HepG2 (cell line): ENCODE measurements around the gene LRP10. TPM values are rescaled to one million over a fixed set of nuclear protein-coding genes. Genes with fewer than 3 reads are reported as not detected.

Source experiments
- AGO1 ChIP-seq: fragments of 200-400 bp; formaldehyde crosslinking; IDR thresholded peaks from 2 replicates; pipeline ENCODE4 v1.6.1; 2017; ENCODE audit warnings: mild to moderate bottlenecking, low read depth, low read length, moderate library complexity; ENCODE audit not compliant: poor library complexity, severe bottlenecking
- CC2D1A ChIP-seq: sonication (generic); formaldehyde crosslinking; IDR thresholded peaks from 2 replicates; pipeline ENCODE4 v1.8.1; 2023; ENCODE audit warnings: mild to moderate bottlenecking, missing genetic modification reagents
- HES4 ChIP-seq: sonication (generic); formaldehyde crosslinking; IDR thresholded peaks from 2 replicates; pipeline ENCODE4 v1.9.0; 2021; ENCODE audit warnings: mild to moderate bottlenecking, missing genetic modification reagents, borderline replicate concordance
- HNRNPH1 ChIP-seq: fragments of 200-400 bp; formaldehyde crosslinking; optimal IDR thresholded peaks from 2 replicates; pipeline ENCODE3; 2017; ENCODE audit warnings: mild to moderate bottlenecking, low read depth, low read length
- KMT2A ChIP-seq: sonication (generic); formaldehyde crosslinking; IDR thresholded peaks from 2 replicates; pipeline ENCODE4 v1.4.0; 2020; ENCODE audit warnings: missing genetic modification reagents
- MYNN ChIP-seq: sonication (generic); formaldehyde crosslinking; IDR thresholded peaks from 2 replicates; pipeline ENCODE4 v1.4.0; 2020; ENCODE audit warnings: mild to moderate bottlenecking, low read depth, missing genetic modification reagents
- RFXANK ChIP-seq: IDR thresholded peaks from 2 replicates; pipeline ENCODE4 v1.6.1; 2016
- SCMH1 ChIP-seq: sonication (generic); formaldehyde crosslinking; IDR thresholded peaks from 2 replicates; pipeline ENCODE4 v1.9.0; 2021; ENCODE audit warnings: missing genetic modification reagents, mild to moderate bottlenecking, borderline replicate concordance
- XBP1 ChIP-seq: sonication (generic); formaldehyde crosslinking; IDR thresholded peaks from 2 replicates; pipeline ENCODE4 v1.5.0; 2020; ENCODE audit warnings: missing genetic modification reagents
- ZNF713 ChIP-seq: sonication (generic); formaldehyde crosslinking; IDR thresholded peaks from 2 replicates; pipeline ENCODE4 v1.4.0; 2020; ENCODE audit warnings: mild to moderate bottlenecking, missing genetic modification reagents
- polyA plus RNA-seq, 8 experiments: library from polyadenylated mRNA; depleted of rRNA in 3 of 8; stranded (reverse) in 7 of 8; unstranded in 1 of 8; fragments of >200 nt; fragmentation: Illumina TruSeq in 4 of 8; extraction: Trizol in 4 of 8; gene quantifications; 2 replicates each; pipeline versions ENCODE4 v1.2.1 to v1.2.3, GENCODE V29; 2011 to 2016; ENCODE audit warnings: low read depth in 4 of 8, missing spikeins in 1 of 8, mixed read lengths in 1 of 8; ENCODE audit not compliant: insufficient read depth in 1 of 8
- total RNA-seq, 5 experiments: library from RNA; depleted of rRNA; stranded (reverse); fragments of >200 nt; fragmentation: Illumina TruSeq; extraction: Trizol; gene quantifications; 2 replicates each; pipeline ENCODE4 v1.2.3, GENCODE V29; 2016; ENCODE audit warnings: low read depth in 1 of 5
- TF ChIP-seq, protein P1 (sequence below): sonication (generic); formaldehyde crosslinking; IDR thresholded peaks from 2 replicates; pipeline ENCODE4 v1.4.0; 2020; ENCODE audit warnings: mild to moderate bottlenecking, low read depth, missing genetic modification reagents
- TF ChIP-seq, protein P2 (sequence below): sonication (generic); formaldehyde crosslinking; IDR thresholded peaks from 2 replicates; pipeline ENCODE4 v1.8.0; 2022; ENCODE audit warnings: missing genetic modification reagents, mild to moderate bottlenecking, moderate library complexity, borderline replicate concordance
- TF ChIP-seq, protein P3 (sequence below): sonication (generic); formaldehyde crosslinking; IDR thresholded peaks from 2 replicates; pipeline ENCODE4 v1.9.0; 2022; ENCODE audit warnings: missing genetic modification reagents, mild to moderate bottlenecking, borderline replicate concordance
- TF ChIP-seq, protein P4 (sequence below): sonication (generic); formaldehyde crosslinking; IDR thresholded peaks from 2 replicates; pipeline ENCODE4 v1.5.0; 2020; ENCODE audit warnings: missing genetic modification reagents
- TF ChIP-seq, protein P5 (sequence below), 2 experiments: sonication (generic) in 1 of 2; formaldehyde crosslinking in 1 of 2; IDR thresholded peaks; 2 replicates each; pipeline versions ENCODE4 v1.6.1 to v1.9.0; 2014 to 2022; ENCODE audit warnings: antibody characterized with exemption in 1 of 2, borderline replicate concordance in 1 of 2, inconsistent platforms in 1 of 2, low read depth in 1 of 2, missing genetic modification reagents in 1 of 2

LRP10 gene
- total and polyA plus RNA-seq, 2 of the 13 experiments (the other 11 are each of a cell fraction or from before 2014, with no cell fraction given), result 16.9 to 45.2 TPM

DNA sequence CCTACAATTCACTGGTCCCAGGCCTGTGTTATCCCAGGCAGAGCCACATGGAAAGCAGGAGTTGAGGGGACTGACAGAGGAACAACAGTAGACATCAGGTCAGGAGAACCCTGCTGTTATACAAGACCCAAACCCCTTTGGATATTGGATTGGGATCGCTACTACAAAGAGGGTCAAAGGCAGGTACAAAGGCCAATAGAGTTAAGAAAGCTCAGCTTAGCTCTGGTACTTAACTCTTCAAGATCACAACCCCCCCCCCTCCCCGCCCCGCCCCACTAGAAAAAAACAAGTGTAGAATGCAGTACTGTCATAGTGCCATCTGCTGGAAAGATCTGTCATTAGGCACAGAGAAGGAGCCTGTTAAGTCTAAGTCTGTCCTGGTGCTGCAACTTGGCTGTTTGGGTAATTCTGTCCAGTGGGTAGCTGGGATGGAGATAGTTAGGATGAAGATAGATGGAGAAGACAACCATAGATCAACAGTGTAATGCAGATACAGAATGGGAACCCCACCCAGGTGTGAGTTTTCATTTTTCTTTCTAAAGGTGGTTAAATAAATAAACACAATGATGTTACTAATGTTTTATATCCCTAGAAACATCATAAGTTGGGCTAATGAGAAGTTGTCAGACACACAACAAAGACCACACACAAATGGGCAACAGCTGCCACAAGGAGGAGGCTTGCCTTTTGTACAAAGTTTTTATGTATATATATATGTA lies 28.7 kb downstream of the LRP10 start (continued):
- TF ChIP-seq, protein P1, sequence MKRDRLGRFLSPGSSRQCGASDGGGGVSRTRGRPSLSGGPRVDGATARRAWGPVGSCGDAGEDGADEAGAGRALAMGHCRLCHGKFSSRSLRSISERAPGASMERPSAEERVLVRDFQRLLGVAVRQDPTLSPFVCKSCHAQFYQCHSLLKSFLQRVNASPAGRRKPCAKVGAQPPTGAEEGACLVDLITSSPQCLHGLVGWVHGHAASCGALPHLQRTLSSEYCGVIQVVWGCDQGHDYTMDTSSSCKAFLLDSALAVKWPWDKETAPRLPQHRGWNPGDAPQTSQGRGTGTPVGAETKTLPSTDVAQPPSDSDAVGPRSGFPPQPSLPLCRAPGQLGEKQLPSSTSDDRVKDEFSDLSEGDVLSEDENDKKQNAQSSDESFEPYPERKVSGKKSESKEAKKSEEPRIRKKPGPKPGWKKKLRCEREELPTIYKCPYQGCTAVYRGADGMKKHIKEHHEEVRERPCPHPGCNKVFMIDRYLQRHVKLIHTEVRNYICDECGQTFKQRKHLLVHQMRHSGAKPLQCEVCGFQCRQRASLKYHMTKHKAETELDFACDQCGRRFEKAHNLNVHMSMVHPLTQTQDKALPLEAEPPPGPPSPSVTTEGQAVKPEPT, result no peak
- no peak for TF ChIP-seq KMT2A (CRISPR knock-in tag)
- TF ChIP-seq SCMH1 (CRISPR knock-in tag), result no peak
- TF ChIP-seq, protein P2, sequence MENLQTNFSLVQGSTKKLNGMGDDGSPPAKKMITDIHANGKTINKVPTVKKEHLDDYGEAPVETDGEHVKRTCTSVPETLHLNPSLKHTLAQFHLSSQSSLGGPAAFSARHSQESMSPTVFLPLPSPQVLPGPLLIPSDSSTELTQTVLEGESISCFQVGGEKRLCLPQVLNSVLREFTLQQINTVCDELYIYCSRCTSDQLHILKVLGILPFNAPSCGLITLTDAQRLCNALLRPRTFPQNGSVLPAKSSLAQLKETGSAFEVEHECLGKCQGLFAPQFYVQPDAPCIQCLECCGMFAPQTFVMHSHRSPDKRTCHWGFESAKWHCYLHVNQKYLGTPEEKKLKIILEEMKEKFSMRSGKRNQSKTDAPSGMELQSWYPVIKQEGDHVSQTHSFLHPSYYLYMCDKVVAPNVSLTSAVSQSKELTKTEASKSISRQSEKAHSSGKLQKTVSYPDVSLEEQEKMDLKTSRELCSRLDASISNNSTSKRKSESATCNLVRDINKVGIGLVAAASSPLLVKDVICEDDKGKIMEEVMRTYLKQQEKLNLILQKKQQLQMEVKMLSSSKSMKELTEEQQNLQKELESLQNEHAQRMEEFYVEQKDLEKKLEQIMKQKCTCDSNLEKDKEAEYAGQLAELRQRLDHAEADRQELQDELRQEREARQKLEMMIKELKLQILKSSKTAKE, result no peak
- no peak for TF ChIP-seq CC2D1A (CRISPR knock-in tag)
- no peak for TF ChIP-seq ZNF713
- no peak for TF ChIP-seq HNRNPH1
- TF ChIP-seq RFXANK, result no peak
- TF ChIP-seq, protein P3, sequence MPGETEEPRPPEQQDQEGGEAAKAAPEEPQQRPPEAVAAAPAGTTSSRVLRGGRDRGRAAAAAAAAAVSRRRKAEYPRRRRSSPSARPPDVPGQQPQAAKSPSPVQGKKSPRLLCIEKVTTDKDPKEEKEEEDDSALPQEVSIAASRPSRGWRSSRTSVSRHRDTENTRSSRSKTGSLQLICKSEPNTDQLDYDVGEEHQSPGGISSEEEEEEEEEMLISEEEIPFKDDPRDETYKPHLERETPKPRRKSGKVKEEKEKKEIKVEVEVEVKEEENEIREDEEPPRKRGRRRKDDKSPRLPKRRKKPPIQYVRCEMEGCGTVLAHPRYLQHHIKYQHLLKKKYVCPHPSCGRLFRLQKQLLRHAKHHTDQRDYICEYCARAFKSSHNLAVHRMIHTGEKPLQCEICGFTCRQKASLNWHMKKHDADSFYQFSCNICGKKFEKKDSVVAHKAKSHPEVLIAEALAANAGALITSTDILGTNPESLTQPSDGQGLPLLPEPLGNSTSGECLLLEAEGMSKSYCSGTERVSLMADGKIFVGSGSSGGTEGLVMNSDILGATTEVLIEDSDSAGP (CRISPR knock-in tag), result no peak
- no peak for TF ChIP-seq AGO1
- TF ChIP-seq MYNN, result no peak
- TF ChIP-seq, protein P4, sequence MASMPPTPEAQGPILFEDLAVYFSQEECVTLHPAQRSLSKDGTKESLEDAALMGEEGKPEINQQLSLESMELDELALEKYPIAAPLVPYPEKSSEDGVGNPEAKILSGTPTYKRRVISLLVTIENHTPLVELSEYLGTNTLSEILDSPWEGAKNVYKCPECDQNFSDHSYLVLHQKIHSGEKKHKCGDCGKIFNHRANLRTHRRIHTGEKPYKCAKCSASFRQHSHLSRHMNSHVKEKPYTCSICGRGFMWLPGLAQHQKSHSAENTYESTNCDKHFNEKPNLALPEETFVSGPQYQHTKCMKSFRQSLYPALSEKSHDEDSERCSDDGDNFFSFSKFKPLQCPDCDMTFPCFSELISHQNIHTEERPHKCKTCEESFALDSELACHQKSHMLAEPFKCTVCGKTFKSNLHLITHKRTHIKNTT (CRISPR knock-in tag), result no peak
- TF ChIP-seq, protein P5, sequence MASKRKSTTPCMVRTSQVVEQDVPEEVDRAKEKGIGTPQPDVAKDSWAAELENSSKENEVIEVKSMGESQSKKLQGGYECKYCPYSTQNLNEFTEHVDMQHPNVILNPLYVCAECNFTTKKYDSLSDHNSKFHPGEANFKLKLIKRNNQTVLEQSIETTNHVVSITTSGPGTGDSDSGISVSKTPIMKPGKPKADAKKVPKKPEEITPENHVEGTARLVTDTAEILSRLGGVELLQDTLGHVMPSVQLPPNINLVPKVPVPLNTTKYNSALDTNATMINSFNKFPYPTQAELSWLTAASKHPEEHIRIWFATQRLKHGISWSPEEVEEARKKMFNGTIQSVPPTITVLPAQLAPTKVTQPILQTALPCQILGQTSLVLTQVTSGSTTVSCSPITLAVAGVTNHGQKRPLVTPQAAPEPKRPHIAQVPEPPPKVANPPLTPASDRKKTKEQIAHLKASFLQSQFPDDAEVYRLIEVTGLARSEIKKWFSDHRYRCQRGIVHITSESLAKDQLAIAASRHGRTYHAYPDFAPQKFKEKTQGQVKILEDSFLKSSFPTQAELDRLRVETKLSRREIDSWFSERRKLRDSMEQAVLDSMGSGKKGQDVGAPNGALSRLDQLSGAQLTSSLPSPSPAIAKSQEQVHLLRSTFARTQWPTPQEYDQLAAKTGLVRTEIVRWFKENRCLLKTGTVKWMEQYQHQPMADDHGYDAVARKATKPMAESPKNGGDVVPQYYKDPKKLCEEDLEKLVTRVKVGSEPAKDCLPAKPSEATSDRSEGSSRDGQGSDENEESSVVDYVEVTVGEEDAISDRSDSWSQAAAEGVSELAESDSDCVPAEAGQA (IDR thresholded peaks at IDR 0.05; ENCODE audit: low read depth), result no peak
- TF ChIP-seq, protein P5 (CRISPR knock-in tag; IDR thresholded peaks at IDR 0.05; ENCODE audit: borderline replicate concordance), result no peak
- no peak for TF ChIP-seq HES4 (CRISPR knock-in tag)
- TF ChIP-seq XBP1 (CRISPR knock-in tag), result no peak
